Measurements from ENCODE around the gene CCL8. TPM values are rescaled to one million over a fixed set of nuclear protein-coding genes. Genes with fewer than 3 reads are reported as not detected.
A peak's percentile ranks its signal among the peaks of the same experiment; 100 is the strongest.

The CCL8 gene
- polyA plus RNA-seq, 1 of the 3 experiments (the other 2 are of a cell fraction) = not detected

DNA sequence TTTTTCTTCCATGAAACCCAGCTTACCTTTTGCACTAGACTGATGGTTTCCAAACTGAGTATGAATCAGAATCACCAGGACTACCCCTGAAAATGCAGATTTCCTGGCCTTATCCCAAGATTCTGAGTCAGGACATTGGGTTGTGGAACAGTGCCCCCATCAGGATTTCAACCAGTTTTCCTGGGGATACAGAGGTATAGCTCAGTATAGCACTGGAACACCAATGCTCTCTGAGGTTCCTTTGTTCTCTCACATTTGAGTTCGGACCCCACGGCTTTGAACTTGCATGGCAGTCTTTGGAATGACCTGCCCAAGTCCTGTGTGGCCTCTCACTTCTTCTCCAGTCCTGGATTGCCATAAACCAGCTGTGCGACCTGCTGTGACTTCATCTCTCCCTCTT lies 12.8 kb upstream of the CCL8 start (continued):
- TF ChIP-seq REST (IDR thresholded peaks at IDR 0.05; ENCODE audit: low read depth, low read length) = no peak
- TF ChIP-seq SIN3A (IDR thresholded peaks at IDR 0.05; ENCODE audit: borderline replicate concordance, low read depth, low read length) = no peak
- TF ChIP-seq, protein P1, sequence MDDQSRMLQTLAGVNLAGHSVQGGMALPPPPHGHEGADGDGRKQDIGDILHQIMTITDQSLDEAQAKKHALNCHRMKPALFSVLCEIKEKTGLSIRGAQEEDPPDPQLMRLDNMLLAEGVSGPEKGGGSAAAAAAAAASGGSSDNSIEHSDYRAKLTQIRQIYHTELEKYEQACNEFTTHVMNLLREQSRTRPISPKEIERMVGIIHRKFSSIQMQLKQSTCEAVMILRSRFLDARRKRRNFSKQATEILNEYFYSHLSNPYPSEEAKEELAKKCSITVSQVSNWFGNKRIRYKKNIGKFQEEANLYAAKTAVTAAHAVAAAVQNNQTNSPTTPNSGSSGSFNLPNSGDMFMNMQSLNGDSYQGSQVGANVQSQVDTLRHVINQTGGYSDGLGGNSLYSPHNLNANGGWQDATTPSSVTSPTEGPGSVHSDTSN (IDR thresholded peaks at IDR 0.05) = no peak
- no peak for TF ChIP-seq TAF1 (IDR thresholded peaks at IDR 0.05; ENCODE audit: borderline replicate concordance, low read depth, low read length)
- TF ChIP-seq ELF1 (IDR thresholded peaks at IDR 0.05) = no peak
- TF ChIP-seq FOSL2 (IDR thresholded peaks at IDR 0.05; ENCODE audit: borderline replicate concordance, low read depth) = peak; percentile 51; the same call in 1 of the 2 replicates
- no peak for TF ChIP-seq RFX5 (IDR thresholded peaks at IDR 0.05; ENCODE audit: low read length)
- TF ChIP-seq FOXM1 (IDR thresholded peaks at IDR 0.05; ENCODE audit: low read depth) = no peak
- TF ChIP-seq, protein P2, sequence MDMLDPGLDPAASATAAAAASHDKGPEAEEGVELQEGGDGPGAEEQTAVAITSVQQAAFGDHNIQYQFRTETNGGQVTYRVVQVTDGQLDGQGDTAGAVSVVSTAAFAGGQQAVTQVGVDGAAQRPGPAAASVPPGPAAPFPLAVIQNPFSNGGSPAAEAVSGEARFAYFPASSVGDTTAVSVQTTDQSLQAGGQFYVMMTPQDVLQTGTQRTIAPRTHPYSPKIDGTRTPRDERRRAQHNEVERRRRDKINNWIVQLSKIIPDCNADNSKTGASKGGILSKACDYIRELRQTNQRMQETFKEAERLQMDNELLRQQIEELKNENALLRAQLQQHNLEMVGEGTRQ (IDR thresholded peaks at IDR 0.05; ENCODE audit: borderline replicate concordance, low read depth, low read length) = no peak
- TF ChIP-seq NFIC (IDR thresholded peaks at IDR 0.05; ENCODE audit: borderline replicate concordance) = peak; percentile 69
- TF ChIP-seq YY1 (IDR thresholded peaks at IDR 0.05; ENCODE audit: low read depth) = no peak
- no peak for TF ChIP-seq GABPA (IDR thresholded peaks at IDR 0.05; ENCODE audit: low read depth)

DNA sequence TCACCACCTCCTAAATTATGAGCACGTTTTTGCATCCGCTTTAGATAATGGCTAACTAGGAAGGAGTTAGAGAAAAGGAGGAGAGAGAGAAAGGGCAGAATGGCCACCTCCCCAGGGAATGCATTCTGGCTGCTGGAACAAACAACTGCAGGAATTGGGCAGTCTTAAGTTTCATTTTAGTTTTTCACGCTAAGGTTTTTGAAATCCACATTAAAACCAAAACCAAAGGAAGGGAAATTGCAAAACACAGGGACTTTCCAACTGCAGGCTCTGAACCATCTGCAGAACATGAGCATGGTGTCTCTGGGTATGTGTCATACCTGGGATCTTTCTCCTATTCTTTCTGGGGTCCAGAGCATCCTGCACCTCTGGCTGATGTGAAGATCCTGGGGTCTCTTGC lies 12.1 kb upstream of the CCL8 start:
- 22% methylated on average over 3 of the region's 3 CpGs for WGBS (ENCODE audit: low lambda C conversion rate)
- no peaks in the 10 kb centered on the region for H3K36me3 ChIP-seq (replicated peaks in 1 of 2; ENCODE audit: control insufficient read depth in 1 of 2, insufficient read depth in 2 of 2, low read length in 1 of 2)
- no peak overlapping the region for H2AFZ ChIP-seq (ENCODE audit: low read depth)
- no peaks in the 10 kb centered on the region for H3K9me2 ChIP-seq
- H3K9ac ChIP-seq = no peak overlapping the region
- no peaks in the 10 kb centered on the region for H4K20me1 ChIP-seq (ENCODE audit: insufficient read depth)
- no peaks in the 10 kb centered on the region for H3K27me3 ChIP-seq (ENCODE audit: insufficient read depth)
- H3K4me3 ChIP-seq (ENCODE audit: low read depth in 2 of 2, low read length in 1 of 2) = no peak overlapping the region
- no peaks in the 10 kb centered on the region for H3F3A ChIP-seq (replicated peaks; ENCODE audit: insufficient read depth)
- H3K4me1 ChIP-seq (ENCODE audit: control insufficient read depth in 1 of 2, insufficient read depth in 2 of 2, low read depth in 1 of 2, low read length in 1 of 2) = no peaks in the 10 kb centered on the region
- no peak overlapping the region for H3K27ac ChIP-seq (ENCODE audit: low read depth in 2 of 2, low read length in 1 of 2)
- H3K79me2 ChIP-seq (ENCODE audit: insufficient read depth) = no peaks in the 10 kb centered on the region
- no peak overlapping the region for H3K4me2 ChIP-seq
- POLR2A ChIA-PET = no interaction called here
- no peak for DNase-seq
- CTCF ChIA-PET = interaction anchor here (0.7 to 3.0 kb wide), 8 partner anchors 18 to 111 kb away, joined by 3 to 17 read pairs (median 4); no protein-coding TSS in a partner anchor
- no peaks in the 10 kb centered on the region for H3K9me3 ChIP-seq
- no peak for TF ChIP-seq TAF1 (IDR thresholded peaks at IDR 0.05; ENCODE audit: borderline replicate concordance, low read depth, low read length)
- no peak for TF ChIP-seq CTCF (IDR thresholded peaks at IDR 0.05)
- TF ChIP-seq CHD2 (IDR thresholded peaks at IDR 0.05; ENCODE audit: low read length, partially characterized antibody) = no peak
- TF ChIP-seq FOXM1 (IDR thresholded peaks at IDR 0.05; ENCODE audit: low read depth) = no peak
- TF ChIP-seq MEF2A (IDR thresholded peaks at IDR 0.05; ENCODE audit: borderline replicate concordance, low read depth) = no peak
- no peak for TF ChIP-seq MXI1 (IDR thresholded peaks at IDR 0.05; ENCODE audit: low read depth, low read length)
- no peak for TF ChIP-seq FOSL2 (IDR thresholded peaks at IDR 0.05; ENCODE audit: borderline replicate concordance, low read depth)
- no peak for TF ChIP-seq RCOR1 (IDR thresholded peaks at IDR 0.05; ENCODE audit: low read length)
- TF ChIP-seq, protein P3, sequence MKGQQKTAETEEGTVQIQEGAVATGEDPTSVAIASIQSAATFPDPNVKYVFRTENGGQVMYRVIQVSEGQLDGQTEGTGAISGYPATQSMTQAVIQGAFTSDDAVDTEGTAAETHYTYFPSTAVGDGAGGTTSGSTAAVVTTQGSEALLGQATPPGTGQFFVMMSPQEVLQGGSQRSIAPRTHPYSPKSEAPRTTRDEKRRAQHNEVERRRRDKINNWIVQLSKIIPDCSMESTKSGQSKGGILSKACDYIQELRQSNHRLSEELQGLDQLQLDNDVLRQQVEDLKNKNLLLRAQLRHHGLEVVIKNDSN (IDR thresholded peaks at IDR 0.05; ENCODE audit: borderline replicate concordance, low read depth) = no peak
- no peak for TF ChIP-seq RAD21 (IDR thresholded peaks at IDR 0.05; ENCODE audit: low read length)
- TF ChIP-seq, protein P1 (IDR thresholded peaks at IDR 0.05) = no peak
- no peak for TF ChIP-seq NRF1 (IDR thresholded peaks at IDR 0.05; ENCODE audit: low read depth, low read length)
- no peak for TF ChIP-seq FOXJ3 (CRISPR knock-in tag; IDR thresholded peaks at IDR 0.05)
- TF ChIP-seq JUND (IDR thresholded peaks at IDR 0.05) = no peak
- no peak for TF ChIP-seq TEAD4 (IDR thresholded peaks at IDR 0.05; ENCODE audit: borderline replicate concordance, insufficient read depth)
- no peak for TF ChIP-seq EZH2phosphoT487 (IDR thresholded peaks at IDR 0.05; ENCODE audit: borderline replicate concordance, low read depth)

Data from SK-N-SH (cell line).